ENCODE data around the gene ITM2C.

DNA sequence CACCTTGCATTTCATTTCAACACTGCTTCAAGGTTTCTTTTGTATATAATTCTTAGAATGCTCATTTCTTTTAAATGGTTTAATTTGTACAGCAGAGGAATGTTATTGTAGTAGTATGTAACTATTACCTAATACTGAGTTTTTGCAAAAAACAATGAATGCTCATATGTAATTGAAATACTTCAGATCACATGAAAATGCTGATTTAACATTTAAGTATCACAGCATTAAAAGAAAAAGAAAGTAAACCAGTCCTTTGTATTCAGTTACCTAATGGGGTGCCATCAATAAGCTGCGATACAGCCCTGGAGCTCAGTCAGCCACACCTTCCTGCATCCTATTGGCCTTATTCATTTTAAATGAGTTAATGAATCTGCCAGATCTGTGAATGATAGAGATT, 45.3 kb upstream of the ITM2C start:
- TF ChIP-seq POLR2A (IDR thresholded peaks at IDR 0.05; ENCODE audit: low read length) (no peak), GATA1 (IDR thresholded peaks at IDR 0.05; ENCODE audit: low read depth, low read length) (no peak)

All from erythroblast (primary cell).